ENCODE data around the gene ZBTB48. TPM values are rescaled to one million over a fixed set of nuclear protein-coding genes. Genes with fewer than 3 reads are reported as not detected.

The ZBTB48 gene
- total RNA-seq, 1 experiment from 2014 or later = 35.3 TPM

- no peak for DNase-seq (ENCODE audit: low spot score)
- H3K27me3 ChIP-seq (replicated peaks; ENCODE audit: insufficient read depth, low read depth, low read length, poor library complexity) = no peaks in the 10 kb centered on the region
- H3K9me3 ChIP-seq (ENCODE audit: low read depth, low read length, poor library complexity, severe bottlenecking) = no peaks in the 10 kb centered on the region
- ChIA-PET CTCF (no interaction called here), POLR2A (ENCODE audit: low non-redundant PET) (no interaction called here)
- no peak for TF ChIP-seq EZH2 (IDR thresholded peaks at IDR 0.05; ENCODE audit: borderline replicate concordance, low read depth, low read length, poor library complexity, severe bottlenecking)
- no peak for TF ChIP-seq CTCF (conservative IDR thresholded peaks at IDR 0.05; ENCODE audit: low read depth, low read length)
- peaks cover 3% of the 10 kb centered on the region for H3K36me3 ChIP-seq (ENCODE audit: insufficient read depth, low read length, poor library complexity, severe bottlenecking)
- H3K27ac ChIP-seq (ENCODE audit: low read depth, low read length, poor library complexity, severe bottlenecking) = no peak overlapping the region
- H3K4me3 ChIP-seq (ENCODE audit: low read depth, low read length, poor library complexity, severe bottlenecking) = no peak overlapping the region
- peaks cover 14% of the 10 kb centered on the region for H3K4me1 ChIP-seq (ENCODE audit: insufficient read depth, low read length, poor library complexity, severe bottlenecking)
- intact Hi-C loops (cut with micrococcal nuclease; ENCODE audit: unreplicated experiment) = no loop called here
- BruUV-seq (replicated peaks) = no TSS peak
Measured at GRCh38 chr1:6582370-6582769, 2.6 kb downstream of the ZBTB48 start.

DNA sequence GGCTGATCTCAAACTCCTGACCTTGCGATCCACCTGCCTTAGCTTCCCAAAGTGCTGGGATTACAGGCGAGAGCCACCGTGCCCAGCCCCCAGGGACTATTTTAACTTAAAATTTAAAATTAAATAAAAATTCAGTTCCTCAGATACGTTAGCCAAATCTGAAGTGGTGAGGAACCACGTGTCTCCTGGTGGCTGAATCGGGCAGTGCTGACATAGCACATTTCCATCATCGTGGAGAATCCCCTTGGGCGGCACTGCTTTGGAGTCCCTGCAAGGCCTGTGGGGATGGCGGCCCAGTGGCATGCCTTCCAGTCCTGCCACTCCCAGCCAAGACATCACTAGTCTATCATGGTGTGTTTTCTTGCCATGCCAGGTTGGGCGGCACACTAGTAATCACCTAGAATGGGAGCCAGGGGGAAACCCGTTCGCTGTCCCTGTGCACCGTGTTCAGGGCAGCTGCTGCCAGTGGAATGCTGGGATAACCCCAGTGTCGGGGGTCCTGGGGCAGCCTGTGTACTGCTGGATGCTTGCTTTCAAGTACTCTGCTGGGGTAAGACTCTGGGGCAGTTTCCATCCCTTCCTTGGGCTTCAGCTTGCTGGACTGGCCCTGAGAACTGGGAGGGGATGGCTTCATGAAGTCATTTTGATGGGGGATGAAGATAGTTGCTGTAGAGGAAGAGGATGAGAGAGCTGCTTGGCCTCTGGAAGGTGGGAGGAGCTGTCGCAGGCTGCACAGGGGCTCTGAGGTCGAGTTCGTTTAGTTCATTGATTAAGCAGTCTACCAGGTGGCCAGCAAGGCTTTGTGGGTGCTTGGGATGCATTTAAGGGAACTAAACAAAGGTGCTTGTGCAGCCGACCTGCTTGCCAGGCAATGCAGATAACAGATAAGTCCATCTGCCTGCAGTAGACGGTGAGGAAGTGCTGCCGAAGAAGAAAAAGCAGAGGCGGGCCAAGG lies 4.6 kb downstream of the ZBTB48 start:
- Histone ChIP-seq H3K9me3 (ENCODE audit: low read depth, low read length, poor library complexity, severe bottlenecking) (no peaks in the 10 kb centered on the region), H3K4me3 (ENCODE audit: low read depth, low read length, poor library complexity, severe bottlenecking) (no peak overlapping the region), H3K27ac (ENCODE audit: low read depth, low read length, poor library complexity, severe bottlenecking) (no peak overlapping the region), H3K27me3 (replicated peaks; ENCODE audit: insufficient read depth, low read depth, low read length, poor library complexity) (no peaks in the 10 kb centered on the region), H3K36me3 (ENCODE audit: insufficient read depth, low read length, poor library complexity, severe bottlenecking) (peaks cover 19% of the 10 kb centered on the region), H3K4me1 (ENCODE audit: insufficient read depth, low read length, poor library complexity, severe bottlenecking) (peaks cover 11% of the 10 kb centered on the region)
- intact Hi-C loops (cut with micrococcal nuclease; ENCODE audit: unreplicated experiment) = no loop called here
- TF ChIP-seq EZH2 (IDR thresholded peaks at IDR 0.05; ENCODE audit: borderline replicate concordance, low read depth, low read length, poor library complexity, severe bottlenecking) (no peak), CTCF (conservative IDR thresholded peaks at IDR 0.05; ENCODE audit: low read depth, low read length) (0 out of 2 replicates have a peak, but pooled peaks have one; percentile 10)
- CTCF ChIA-PET = no interaction called here
- DNase-seq (ENCODE audit: low spot score) = peak; percentile 35
- POLR2A ChIA-PET (ENCODE audit: low non-redundant PET) = no interaction called here
- BruUV-seq (replicated peaks) = no TSS peak

DNA sequence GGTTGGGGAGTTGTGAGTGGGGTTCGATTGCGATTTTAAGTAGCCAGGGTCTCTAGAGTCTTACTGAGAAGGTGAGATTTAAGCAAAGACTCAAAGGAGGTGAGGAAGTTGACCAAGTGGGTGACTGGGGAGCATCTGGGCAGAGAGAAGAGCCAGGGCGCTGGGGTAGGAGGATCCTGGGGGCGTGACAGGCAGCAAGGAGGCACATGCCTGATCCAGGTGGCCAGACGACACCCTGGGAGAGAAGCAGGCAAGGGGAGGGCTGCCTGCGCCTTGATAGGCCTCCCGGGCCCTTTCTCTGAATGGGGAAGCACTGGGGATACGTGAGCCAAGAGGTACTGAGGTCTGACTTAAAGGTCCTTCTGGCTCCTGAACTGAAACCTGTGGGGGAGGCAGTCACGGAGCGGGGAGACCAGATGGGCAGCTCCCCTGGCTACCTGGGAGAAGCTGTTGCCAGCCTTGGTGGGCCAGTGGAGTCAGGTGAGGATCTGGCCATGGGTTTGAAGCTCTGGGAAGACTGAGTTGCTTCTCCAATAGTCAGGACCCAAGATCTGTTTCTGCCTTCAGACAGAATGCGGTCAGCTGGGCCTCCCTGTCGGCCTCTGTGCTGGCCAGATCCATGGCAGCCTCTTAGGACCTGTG lies 5.4 kb downstream of the ZBTB48 start:
- intact Hi-C loops (cut with micrococcal nuclease; ENCODE audit: unreplicated experiment) = no loop called here
- BruUV-seq (replicated peaks) = no TSS peak
- no peaks in the 10 kb centered on the region for H3K9me3 ChIP-seq (ENCODE audit: low read depth, low read length, poor library complexity, severe bottlenecking)
- no peak overlapping the region for H3K4me3 ChIP-seq (ENCODE audit: low read depth, low read length, poor library complexity, severe bottlenecking)
- no peak overlapping the region for H3K27ac ChIP-seq (ENCODE audit: low read depth, low read length, poor library complexity, severe bottlenecking)
- H3K27me3 ChIP-seq (replicated peaks; ENCODE audit: insufficient read depth, low read depth, low read length, poor library complexity) = no peaks in the 10 kb centered on the region
- H3K4me1 ChIP-seq (ENCODE audit: insufficient read depth, low read length, poor library complexity, severe bottlenecking) = peaks cover 10% of the 10 kb centered on the region
- H3K36me3 ChIP-seq (ENCODE audit: insufficient read depth, low read length, poor library complexity, severe bottlenecking) = peaks cover 27% of the 10 kb centered on the region
- CTCF ChIA-PET = no interaction called here
- POLR2A ChIA-PET (ENCODE audit: low non-redundant PET) = no interaction called here
- no peak for TF ChIP-seq EZH2 (IDR thresholded peaks at IDR 0.05; ENCODE audit: borderline replicate concordance, low read depth, low read length, poor library complexity, severe bottlenecking)
- TF ChIP-seq CTCF (conservative IDR thresholded peaks at IDR 0.05; ENCODE audit: low read depth, low read length) = no peak
- no peak for DNase-seq (ENCODE audit: low spot score)

Data from A673 (cell line).